Body of pancreas (tissue), 4 donors: ENCODE measurements around the gene ZBTB48. TPM values are rescaled to one million over a fixed set of nuclear protein-coding genes. Genes with fewer than 3 reads are reported as not detected.

ENCODE experiments used
- ATAC-seq: fragments of 150-250 bp; one replicate; pipeline ENCODE4 v1.9.1; 2016
- DNase-seq, 4 donors: peaks; one replicate each; pipeline ENCODE4 v3.0.0-alpha.2; 2019
- H3K27ac ChIP-seq, 4 donors: fragments of 200-600 bp; sonication (generic); 1 replicate in 3 of 4; 2 replicates in 1 of 4; pipeline versions ENCODE4 v1.5.1 to v1.6.1; 2016 to 2019; ENCODE audit warnings: mild to moderate bottlenecking in 1 of 4, mixed read lengths in 1 of 4, moderate library complexity in 1 of 4
- H3K27me3 ChIP-seq, 2 donors: fragments of 200-600 bp; sonication (generic); one replicate each; pipeline ENCODE4 v1.6.0; 2016; ENCODE audit warnings: mild to moderate bottlenecking in 1 of 2
- H3K36me3 ChIP-seq, 2 donors: fragments of 200-600 bp; sonication (generic); replicated peaks in 1 of 2; 2 replicates each; pipeline ENCODE4 v1.5.1; 2016; ENCODE audit warnings: low read depth in 2 of 2; ENCODE audit not compliant: insufficient read depth in 1 of 2
- H3K4me1 ChIP-seq: fragments of 200-600 bp; sonication (generic); one replicate; pipeline ENCODE4 v1.6.0; 2016
- H3K4me3 ChIP-seq, 2 donors: fragments of 200-600 bp; sonication (generic); 1 replicate in 1 of 2; 2 replicates in 1 of 2; pipeline ENCODE4 v1.5.1; 2016 to 2019
- H3K9me3 ChIP-seq, 3 donors: fragments of 200-600 bp; sonication (generic); 1 replicate in 2 of 3; 2 replicates in 1 of 3; pipeline ENCODE4 v1.5.1; 2016
- CTCF ChIP-seq, 7 experiments: fragments of 450-650 bp in 4 of 7; fragments of 200-600 bp in 3 of 7; sonication (generic) in 3 of 7; IDR thresholded peaks; one replicate each; pipeline ENCODE4 v1.5.1; 2016 to 2019; ENCODE audit warnings: antibody characterized with exemption in 7 of 7
- POLR2A ChIP-seq, 3 donors: fragments of 450-650 bp; IDR thresholded peaks; one replicate each; pipeline ENCODE4 v1.6.1; 2016; ENCODE audit warnings: antibody characterized with exemption in 3 of 3, mild to moderate bottlenecking in 2 of 3
- WGBS, 2 donors: methylation state at CpG; one replicate each; pipeline ENCODE4 v1.1.5; 2017; 5-methylcytosine and 5-hydroxymethylcytosine counted together
- intact Hi-C: fragments of 100-400 bp; cut with DNase I; formaldehyde crosslinking; loops from one replicate; pipeline ENCODE4 v1.15.1; 2023
- small RNA-seq: library from RNA; depleted of rRNA; stranded (forward); fragments of <200 nt; gene quantifications from one replicate; pipeline ENCODE3, GENCODE V24; 2016
- total RNA-seq, 2 donors: library from RNA; depleted of rRNA; stranded (reverse); fragments of >200 nt; gene quantifications; one replicate each; pipeline ENCODE4 v1.1.0, GENCODE V29; 2016

The ZBTB48 gene
- total RNA-seq, 2 donors from 2014 or later, result 17.4 to 37.6 TPM

- WGBS, 2 donors, result 56 to 62% methylated on average over 18 of the region's 18 CpGs
- Histone ChIP-seq H3K36me3 (peaks cover 6 to 18% of the 10 kb centered on the region in 2 donors), H3K4me1 (peaks cover 16% of the 10 kb centered on the region), H3K27me3 (no peaks in the 10 kb centered on the region), H3K4me3 (no peak overlapping the region), H3K9me3 (no peaks in the 10 kb centered on the region), H3K27ac (peak overlapping the region in 1 of 4 donors; percentile 8)
- DNase-seq, result peak; percentile 56 to 85 (median 80)
- no peak for TF ChIP-seq CTCF (IDR thresholded peaks at IDR 0.05)
- no peak for TF ChIP-seq POLR2A (IDR thresholded peaks at IDR 0.05)
- intact Hi-C loops, result no loop called here
- peak; percentile 33 for ATAC-seq
These were observed 58.4 kb downstream of the ZBTB48 start for GRCh38 chr1:6638226-6638625.

Small RNA genes within 50 kb of the gene (small RNA-seq; reads per million reads assigned to genes)
- gene RNU6-731P, result not detected

Other genes starting within 250 kb of the ZBTB48 start
- gene ACOT7, start 186.2 kb upstream of the ZBTB48 start, total RNA-seq, result 10 to 100 TPM in 1 of 2 donors, 1 to 10 TPM in 1; 6.0 to 33.0 TPM
- gene HES2, start 160.1 kb upstream of the ZBTB48 start, total RNA-seq, result under 1 TPM in 1 of 2 donors, not detected in 1; 0.26 TPM
- gene ESPN, start 155.2 kb upstream of the ZBTB48 start, total RNA-seq, result 1 to 10 TPM in 1 of 2 donors, under 1 TPM in 1; 0.26 to 4.0 TPM
- 10 to 100 TPM in 1 of 2 donors, 1 to 10 TPM in 1; 4.2 to 23.1 TPM for gene TNFRSF25, start 113.8 kb upstream of the ZBTB48 start, total RNA-seq
- 1 to 10 TPM; 5.2 to 8.6 TPM for gene PLEKHG5, start 88.3 kb upstream of the ZBTB48 start, total RNA-seq
- 10 to 100 TPM; 13.7 to 27.4 TPM for gene NOL9, start 25.5 kb upstream of the ZBTB48 start, total RNA-seq
- not detected for gene TAS1R1, start 24.7 kb upstream of the ZBTB48 start, total RNA-seq
- gene KLHL21, start 22.9 kb downstream of the ZBTB48 start, total RNA-seq, result 10 to 100 TPM; 38.4 to 60.0 TPM
- gene PHF13, start 33.7 kb downstream of the ZBTB48 start, total RNA-seq, result 1 to 10 TPM; 6.2 to 9.6 TPM
- gene THAP3, start 44.9 kb downstream of the ZBTB48 start, total RNA-seq, result 10 to 100 TPM; 11.9 to 18.9 TPM
- gene DNAJC11, start 121.8 kb downstream of the ZBTB48 start, total RNA-seq, result 10 to 100 TPM; 16.1 to 88.3 TPM
- 10 to 100 TPM; 36.3 to 59.7 TPM for gene CAMTA1, start 205.5 kb downstream of the ZBTB48 start, total RNA-seq